GM12878 (cell line): ENCODE data around the gene PHKB. TPM values are rescaled to one million over a fixed set of nuclear protein-coding genes. Genes with fewer than 3 reads are reported as not detected.
A peak's percentile ranks its signal among the peaks of the same experiment; 100 is the strongest.

Experiments
- ATAC-seq: fragments of 200-7000 bp; cut with Tn5 transposase; 3 replicates; pipeline ENCODE4 v1.9.1; 2020; ENCODE audit warnings: mild to moderate bottlenecking, moderate library complexity
- BruUV-seq: library from RNA; stranded (reverse); fragments of 400-500 nt; replicated peaks from 2 replicates; lab custom pipeline; 2021; lab: Mats Ljungman, UMichigan
- CTCF ChIA-PET: fragments of 300-600 bp; sonication (Branson Sonifier 250); formaldehyde crosslinking; extraction: SDS; loops from one replicate; lab custom pipeline; 2021; ENCODE audit warnings: inconsistent platforms; lab: Yijun Ruan, JAX
- POLR2A ChIA-PET: fragments of 350-600 bp; formaldehyde crosslinking; extraction: SDS; loops from one replicate; lab custom pipeline; 2021; ENCODE audit warnings: inconsistent platforms; lab: Charles Lee
- RAD21 ChIA-PET: fragments of 300-600 bp; sonication (Branson Sonifier 250); formaldehyde crosslinking; loops from one replicate; lab custom pipeline; 2023; ENCODE audit warnings: antibody characterized with exemption; ENCODE audit not compliant: unreplicated experiment; lab: Charles Lee
- SMC1A ChIA-PET: fragments of 300-600 bp; sonication (Branson Sonifier 250); formaldehyde crosslinking; loops from one replicate; lab custom pipeline; 2023; ENCODE audit not compliant: unreplicated experiment, uncharacterized antibody; lab: Charles Lee
- DNase-seq: peaks from one replicate; pipeline ENCODE4 v3.0.0-alpha.2; 2011; ENCODE audit warnings: low read depth, low spot score
- FAIRE-seq: peaks from 3 replicates; lab custom pipeline; 2011; peaks lifted over from hg19 to GRCh38; lab: Jason Lieb, UNC
- H2AFZ ChIP-seq: 2 replicates; pipeline ENCODE4 v1.6.0; 2011; ENCODE audit warnings: low read depth, low read length, control low read depth; ENCODE audit not compliant: control insufficient read depth
- H3K27ac ChIP-seq: 2 replicates; pipeline ENCODE4 v1.5.1; 2011; ENCODE audit warnings: control low read depth; ENCODE audit not compliant: control insufficient read depth, insufficient read depth
- H3K27me3 ChIP-seq, 2 experiments: replicated peaks in 1 of 2; 2 replicates each; pipeline versions ENCODE4 v1.6.0 to v1.6.1; 2011; ENCODE audit warnings: low read length in 1 of 2; ENCODE audit not compliant: control insufficient read depth in 2 of 2, insufficient read depth in 2 of 2
- H3K36me3 ChIP-seq, 2 experiments: 2 replicates each; pipeline ENCODE4 v1.5.1; 2011; ENCODE audit warnings: low read length in 1 of 2; ENCODE audit not compliant: control insufficient read depth in 2 of 2, insufficient read depth in 2 of 2
- H3K4me1 ChIP-seq: 2 replicates; pipeline ENCODE4 v1.6.1; 2011; ENCODE audit warnings: mild to moderate bottlenecking, low read length, moderate library complexity, mixed read lengths; ENCODE audit not compliant: control insufficient read depth, insufficient read depth
- H3K4me2 ChIP-seq: 2 replicates; pipeline ENCODE4 v1.6.0; 2011; ENCODE audit warnings: control low read depth; ENCODE audit not compliant: control insufficient read depth, insufficient read depth
- H3K4me3 ChIP-seq: fragments of 200-600 bp; sonication (generic); 2 replicates; pipeline ENCODE4 v1.5.1; 2016
- H3K79me2 ChIP-seq: 2 replicates; pipeline ENCODE4 v1.6.0; 2011; ENCODE audit warnings: low read length; ENCODE audit not compliant: control insufficient read depth, insufficient read depth
- H3K9ac ChIP-seq: 2 replicates; pipeline ENCODE4 v1.8.0; 2011; ENCODE audit warnings: low read length, control low read depth, mixed read lengths; ENCODE audit not compliant: control insufficient read depth, insufficient read depth
- H3K9me3 ChIP-seq: replicated peaks from 3 replicates; pipeline ENCODE4 v1.5.1; 2011; ENCODE audit warnings: mild to moderate bottlenecking, low read length; ENCODE audit not compliant: control insufficient read depth, insufficient read depth
- H4K20me1 ChIP-seq: 2 replicates; pipeline ENCODE4 v1.6.0; 2011; ENCODE audit not compliant: control insufficient read depth, insufficient read depth
- BACH1 ChIP-seq: fragments of 450-650 bp; IDR thresholded peaks from 2 replicates; pipeline ENCODE4 v1.6.1; 2017; ENCODE audit warnings: mild to moderate bottlenecking, borderline replicate concordance
- BRCA1 ChIP-seq: IDR thresholded peaks from 2 replicates; pipeline ENCODE4 v1.6.1; 2011; ENCODE audit warnings: low read depth, low read length, improper control_type of control experiment
- CBFB ChIP-seq: IDR thresholded peaks from 2 replicates; pipeline ENCODE4 v1.6.1; 2016; ENCODE audit warnings: antibody characterized with exemption, low read depth
- GABPA ChIP-seq: IDR thresholded peaks from 2 replicates; pipeline ENCODE4 v1.6.1; 2014; ENCODE audit warnings: antibody characterized with exemption, low read depth, mild to moderate bottlenecking, inconsistent platforms
- HDAC2 ChIP-seq: fragments of 200-600 bp; sonication (generic); IDR thresholded peaks from 2 replicates; pipeline ENCODE4 v1.6.1; 2017
- ZNF217 ChIP-seq: fragments of 450-650 bp; IDR thresholded peaks from 2 replicates; pipeline ENCODE4 v1.6.1; 2017; ENCODE audit warnings: antibody characterized with exemption, mild to moderate bottlenecking
- WGBS: methylation state at CpG from one replicate; pipeline ENCODE4 v1.1.6; 2016; ENCODE audit warnings: low lambda C conversion rate; ENCODE audit not compliant: insufficient replicate concordance, insufficient coverage; ENCODE audit errors: missing lambda C conversion rate; 5-methylcytosine and 5-hydroxymethylcytosine counted together
- in situ Hi-C: fragments of 300-500 bp; cut with MboI; formaldehyde crosslinking; loops from 9 replicates; pipeline ENCODE4 v1.14.3; 2018; ENCODE audit warnings: mixed read lengths
- intact Hi-C: fragments of 100-400 bp; cut with micrococcal nuclease; formaldehyde crosslinking; loops from one replicate; pipeline ENCODE4 v1.14.2; 2022; ENCODE audit not compliant: unreplicated experiment
- polyA plus RNA-seq, 11 experiments: library from polyadenylated mRNA; depleted of rRNA in 4 of 11; unstranded in 6 of 11; stranded (reverse) in 5 of 11; fragments of >200 nt; fragmentation: Nextera tagmentation in 4 of 11; fragmentation: Illumina TruSeq in 1 of 11; extraction: Ambion mirVana in 4 of 11; extraction: Trizol in 1 of 11; gene quantifications; 1 replicate in 1 of 11; 2 replicates in 10 of 11; pipeline versions ENCODE4 v1.2.1 to v1.2.3, GENCODE V29; 2011 to 2016; ENCODE audit warnings: inconsistent platforms in 2 of 11, missing spikeins in 2 of 11, low read depth in 1 of 11
- total RNA-seq, 4 experiments: library from RNA; depleted of rRNA in 3 of 4; stranded (reverse); fragments of >200 nt in 3 of 4; fragmentation: Illumina TruSeq in 1 of 4; extraction: Trizol in 1 of 4; gene quantifications; 2 replicates each; pipeline versions ENCODE4 v1.2.1 to v1.2.3, GENCODE V29; 2013 to 2021
- TF ChIP-seq, protein P1 (sequence below): fragments of 450-650 bp; conservative IDR thresholded peaks from 2 replicates; pipeline ENCODE4 v1.6.1; 2017; ENCODE audit warnings: mild to moderate bottlenecking, moderate library complexity
- TF ChIP-seq, protein P2 (sequence below): fragments of 450-650 bp; IDR thresholded peaks from 2 replicates; pipeline ENCODE4 v1.6.1; 2016; ENCODE audit warnings: mild to moderate bottlenecking, moderate library complexity, borderline replicate concordance
- TF ChIP-seq, protein P3 (sequence below): fragments of 450-650 bp; IDR thresholded peaks from 2 replicates; pipeline ENCODE4 v1.6.1; 2017; ENCODE audit warnings: mild to moderate bottlenecking, moderate library complexity

PHKB gene
- total and polyA plus RNA-seq, 10 of the 15 experiments (the other 5 are each of a cell fraction or from before 2014, with no cell fraction given): 14.2 to 65.6 (median 37.0) TPM

DNA sequence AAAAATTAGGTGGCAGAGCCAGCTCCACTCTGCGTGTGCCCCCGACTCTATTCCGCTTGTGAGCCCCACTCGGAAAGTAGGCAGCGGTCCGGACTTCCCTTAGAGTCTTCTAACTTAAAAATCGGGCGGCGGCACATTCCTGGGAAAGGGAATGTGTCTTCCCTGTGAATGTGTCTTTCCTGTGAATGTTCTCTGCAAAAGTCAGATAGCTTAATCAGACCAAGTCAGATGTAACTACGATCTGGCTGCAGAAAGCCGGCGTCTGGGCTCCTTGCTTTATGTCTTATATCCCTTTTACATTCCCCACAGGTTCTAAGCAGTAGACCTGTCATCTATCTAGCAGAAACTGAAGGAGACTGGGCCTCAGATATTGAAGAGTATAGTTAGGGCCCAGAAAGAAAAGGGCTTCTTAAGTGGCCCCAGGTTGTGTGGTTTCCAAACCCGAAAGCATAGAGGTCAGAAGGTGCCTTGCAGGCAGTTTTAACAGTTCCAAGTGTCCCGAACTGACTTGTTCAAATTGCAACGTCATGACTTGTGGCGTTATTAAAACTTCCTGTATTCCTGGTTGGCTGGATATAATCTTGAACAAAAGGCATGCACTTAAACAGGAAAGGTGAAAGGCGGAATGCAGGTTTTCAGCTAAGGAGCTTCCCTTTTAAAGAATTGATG lies 601 bp downstream of the PHKB start:
- SMC1A ChIA-PET: interaction anchor here (0.6 to 14.7 kb wide), 22 partner anchors 11 to 594 kb away, joined by 3 to 254 read pairs (median 4); no protein-coding TSS in a partner anchor
- FAIRE-seq (peak; percentile 13), DNase-seq (no peak), ATAC-seq (peak; percentile 43)
- CTCF ChIA-PET: interaction anchor here (0.8 to 7.6 kb wide), 9 partner anchors 11 to 593 kb away, joined by 3 to 60 read pairs (median 4); partner anchors contain the start of gene NETO2
- Histone ChIP-seq H3K27me3 (no peaks in the 10 kb centered on the region), H3K9me3 (no peaks in the 10 kb centered on the region), H3K4me1 (peaks cover 10% of the 10 kb centered on the region), H3K36me3 (peaks cover 0 to 4% of the 10 kb centered on the region in 2 experiments; a peak in 1 of 4 replicates), H2AFZ (peak overlapping the region; percentile 93), H3K27ac (peak overlapping the region; percentile 90), H3K79me2 (peaks cover 77% of the 10 kb centered on the region), H3K9ac (peak overlapping the region; percentile 93), H4K20me1 (no peaks in the 10 kb centered on the region), H3K4me2 (peak overlapping the region; percentile 83), H3K4me3 (peak overlapping the region; percentile 85)
- 0% methylated on average over 17 of the region's 17 CpGs for WGBS
- intact Hi-C loops: loop anchor here (1.0 to 10.0 kb wide), 4 partner anchors 32 to 319 kb away; partner anchors contain the start of gene NETO2
- BruUV-seq: no TSS peak
- RAD21 ChIA-PET: interaction anchor here (0.7 to 19.6 kb wide), 22 partner anchors 9 to 425 kb away, joined by 3 to 238 read pairs (median 4); no protein-coding TSS in a partner anchor
- in situ Hi-C loops: no loop called here
- POLR2A ChIA-PET: interaction anchor here (0.5 to 5.6 kb wide), 11 partner anchors 8 to 924 kb away, joined by 3 to 38 read pairs (median 4); partner anchors contain the start of gene SIAH1
- TF ChIP-seq ZNF217 (no peak), HDAC2 (no peak), BRCA1 (no peak), GABPA (no peak), CBFB (no peak), BACH1 (peak; percentile 37; the same call in 1 of the 2 replicates)
- TF ChIP-seq, protein P1, sequence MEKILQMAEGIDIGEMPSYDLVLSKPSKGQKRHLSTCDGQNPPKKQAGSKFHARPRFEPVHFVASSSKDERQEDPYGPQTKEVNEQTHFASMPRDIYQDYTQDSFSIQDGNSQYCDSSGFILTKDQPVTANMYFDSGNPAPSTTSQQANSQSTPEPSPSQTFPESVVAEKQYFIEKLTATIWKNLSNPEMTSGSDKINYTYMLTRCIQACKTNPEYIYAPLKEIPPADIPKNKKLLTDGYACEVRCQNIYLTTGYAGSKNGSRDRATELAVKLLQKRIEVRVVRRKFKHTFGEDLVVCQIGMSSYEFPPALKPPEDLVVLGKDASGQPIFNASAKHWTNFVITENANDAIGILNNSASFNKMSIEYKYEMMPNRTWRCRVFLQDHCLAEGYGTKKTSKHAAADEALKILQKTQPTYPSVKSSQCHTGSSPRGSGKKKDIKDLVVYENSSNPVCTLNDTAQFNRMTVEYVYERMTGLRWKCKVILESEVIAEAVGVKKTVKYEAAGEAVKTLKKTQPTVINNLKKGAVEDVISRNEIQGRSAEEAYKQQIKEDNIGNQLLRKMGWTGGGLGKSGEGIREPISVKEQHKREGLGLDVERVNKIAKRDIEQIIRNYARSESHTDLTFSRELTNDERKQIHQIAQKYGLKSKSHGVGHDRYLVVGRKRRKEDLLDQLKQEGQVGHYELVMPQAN: no peak
- TF ChIP-seq, protein P2, sequence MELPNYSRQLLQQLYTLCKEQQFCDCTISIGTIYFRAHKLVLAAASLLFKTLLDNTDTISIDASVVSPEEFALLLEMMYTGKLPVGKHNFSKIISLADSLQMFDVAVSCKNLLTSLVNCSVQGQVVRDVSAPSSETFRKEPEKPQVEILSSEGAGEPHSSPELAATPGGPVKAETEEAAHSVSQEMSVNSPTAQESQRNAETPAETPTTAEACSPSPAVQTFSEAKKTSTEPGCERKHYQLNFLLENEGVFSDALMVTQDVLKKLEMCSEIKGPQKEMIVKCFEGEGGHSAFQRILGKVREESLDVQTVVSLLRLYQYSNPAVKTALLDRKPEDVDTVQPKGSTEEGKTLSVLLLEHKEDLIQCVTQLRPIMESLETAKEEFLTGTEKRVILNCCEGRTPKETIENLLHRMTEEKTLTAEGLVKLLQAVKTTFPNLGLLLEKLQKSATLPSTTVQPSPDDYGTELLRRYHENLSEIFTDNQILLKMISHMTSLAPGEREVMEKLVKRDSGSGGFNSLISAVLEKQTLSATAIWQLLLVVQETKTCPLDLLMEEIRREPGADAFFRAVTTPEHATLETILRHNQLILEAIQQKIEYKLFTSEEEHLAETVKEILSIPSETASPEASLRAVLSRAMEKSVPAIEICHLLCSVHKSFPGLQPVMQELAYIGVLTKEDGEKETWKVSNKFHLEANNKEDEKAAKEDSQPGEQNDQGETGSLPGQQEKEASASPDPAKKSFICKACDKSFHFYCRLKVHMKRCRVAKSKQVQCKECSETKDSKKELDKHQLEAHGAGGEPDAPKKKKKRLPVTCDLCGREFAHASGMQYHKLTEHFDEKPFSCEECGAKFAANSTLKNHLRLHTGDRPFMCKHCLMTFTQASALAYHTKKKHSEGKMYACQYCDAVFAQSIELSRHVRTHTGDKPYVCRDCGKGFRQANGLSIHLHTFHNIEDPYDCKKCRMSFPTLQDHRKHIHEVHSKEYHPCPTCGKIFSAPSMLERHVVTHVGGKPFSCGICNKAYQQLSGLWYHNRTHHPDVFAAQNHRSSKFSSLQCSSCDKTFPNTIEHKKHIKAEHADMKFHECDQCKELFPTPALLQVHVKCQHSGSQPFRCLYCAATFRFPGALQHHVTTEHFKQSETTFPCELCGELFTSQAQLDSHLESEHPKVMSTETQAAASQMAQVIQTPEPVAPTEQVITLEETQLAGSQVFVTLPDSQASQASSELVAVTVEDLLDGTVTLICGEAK: no peak
- TF ChIP-seq, protein P3, sequence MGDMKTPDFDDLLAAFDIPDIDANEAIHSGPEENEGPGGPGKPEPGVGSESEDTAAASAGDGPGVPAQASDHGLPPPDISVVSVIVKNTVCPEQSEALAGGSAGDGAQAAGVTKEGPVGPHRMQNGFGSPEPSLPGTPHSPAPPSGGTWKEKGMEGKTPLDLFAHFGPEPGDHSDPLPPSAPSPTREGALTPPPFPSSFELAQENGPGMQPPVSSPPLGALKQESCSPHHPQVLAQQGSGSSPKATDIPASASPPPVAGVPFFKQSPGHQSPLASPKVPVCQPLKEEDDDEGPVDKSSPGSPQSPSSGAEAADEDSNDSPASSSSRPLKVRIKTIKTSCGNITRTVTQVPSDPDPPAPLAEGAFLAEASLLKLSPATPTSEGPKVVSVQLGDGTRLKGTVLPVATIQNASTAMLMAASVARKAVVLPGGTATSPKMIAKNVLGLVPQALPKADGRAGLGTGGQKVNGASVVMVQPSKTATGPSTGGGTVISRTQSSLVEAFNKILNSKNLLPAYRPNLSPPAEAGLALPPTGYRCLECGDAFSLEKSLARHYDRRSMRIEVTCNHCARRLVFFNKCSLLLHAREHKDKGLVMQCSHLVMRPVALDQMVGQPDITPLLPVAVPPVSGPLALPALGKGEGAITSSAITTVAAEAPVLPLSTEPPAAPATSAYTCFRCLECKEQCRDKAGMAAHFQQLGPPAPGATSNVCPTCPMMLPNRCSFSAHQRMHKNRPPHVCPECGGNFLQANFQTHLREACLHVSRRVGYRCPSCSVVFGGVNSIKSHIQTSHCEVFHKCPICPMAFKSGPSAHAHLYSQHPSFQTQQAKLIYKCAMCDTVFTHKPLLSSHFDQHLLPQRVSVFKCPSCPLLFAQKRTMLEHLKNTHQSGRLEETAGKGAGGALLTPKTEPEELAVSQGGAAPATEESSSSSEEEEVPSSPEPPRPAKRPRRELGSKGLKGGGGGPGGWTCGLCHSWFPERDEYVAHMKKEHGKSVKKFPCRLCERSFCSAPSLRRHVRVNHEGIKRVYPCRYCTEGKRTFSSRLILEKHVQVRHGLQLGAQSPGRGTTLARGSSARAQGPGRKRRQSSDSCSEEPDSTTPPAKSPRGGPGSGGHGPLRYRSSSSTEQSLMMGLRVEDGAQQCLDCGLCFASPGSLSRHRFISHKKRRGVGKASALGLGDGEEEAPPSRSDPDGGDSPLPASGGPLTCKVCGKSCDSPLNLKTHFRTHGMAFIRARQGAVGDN: no peak
